PC-3 (cell line): ENCODE measurements around the gene NCR2.

Source experiments
- CTCF ChIP-seq: fragments of 300-600 bp; sonication (generic); conservative IDR thresholded peaks from 2 replicates; pipeline ENCODE4 v1.5.1; 2017; ENCODE audit warnings: antibody characterized with exemption, low read depth, mild to moderate bottlenecking, low read length
- EZH2 ChIP-seq: fragments of 300-600 bp; sonication (generic); IDR thresholded peaks from one replicate; pipeline ENCODE4 v1.6.1; 2017; ENCODE audit warnings: antibody characterized with exemption, mild to moderate bottlenecking, low read length; ENCODE audit not compliant: unreplicated experiment
- EZH2phosphoT487 ChIP-seq: fragments of 300-600 bp; sonication (generic); IDR thresholded peaks from 2 replicates; pipeline ENCODE4 v1.6.1; 2018; ENCODE audit warnings: mild to moderate bottlenecking, antibody characterized with exemption, low read length, borderline replicate concordance

- TF ChIP-seq CTCF (no peak), EZH2phosphoT487 (no peak), EZH2 (no peak)
Observed at GRCh38 chr6:41399424-41399823, 64.0 kb downstream of the NCR2 start.
